ENCODE results near the gene DOCK3.
"Not testable (repeated sequence)": the region's sequence is repeated elsewhere in the genome, so short reads cannot be mapped to it uniquely, and the experiment has no call there.

Gene DOCK3

GRCh38 chr3:51307945-51308607, 633.3 kb downstream of the DOCK3 start:
- DNase-seq (ENCODE audit: low spot score): not testable (repeated sequence)

DNA sequence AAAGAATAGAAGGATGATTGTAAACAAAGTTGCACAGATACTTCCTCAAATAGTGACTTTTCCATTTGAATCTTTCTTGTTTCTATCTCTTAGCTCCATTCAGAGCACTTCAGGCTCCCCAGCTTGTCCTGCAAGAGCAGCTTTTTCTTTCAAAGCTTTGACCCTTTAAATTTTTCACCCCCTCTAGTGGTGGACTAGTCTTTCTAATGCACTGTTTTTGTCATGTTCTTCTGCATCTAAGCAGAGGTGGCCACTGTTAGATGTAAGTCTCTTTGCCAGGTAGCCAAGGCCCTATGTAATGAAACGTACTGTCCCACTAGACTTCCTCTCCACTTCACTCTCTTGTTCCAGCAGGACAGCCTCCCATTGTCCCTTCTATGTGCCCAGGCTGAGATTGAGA, 636.3 kb downstream of the DOCK3 start:
- no peak for DNase-seq (ENCODE audit: low spot score)

- DNase-seq (ENCODE audit: low spot score): no peak
Observed at GRCh38 chr3:51328206-51328605, 653.5 kb downstream of the DOCK3 start.

- DNase-seq (ENCODE audit: low spot score): no peak
Observed at GRCh38 chr3:51330046-51330445, 655.3 kb downstream of the DOCK3 start.

- no peak for DNase-seq (ENCODE audit: low spot score)
Observed at GRCh38 chr3:51332156-51332555, 657.4 kb downstream of the DOCK3 start.

GRCh38 chr3:51333021-51333420, 658.3 kb downstream of the DOCK3 start:
- DNase-seq (ENCODE audit: low spot score): no peak

GRCh38 chr3:51336261-51336660, 661.5 kb downstream of the DOCK3 start:
- DNase-seq (ENCODE audit: low spot score): no peak

DNA sequence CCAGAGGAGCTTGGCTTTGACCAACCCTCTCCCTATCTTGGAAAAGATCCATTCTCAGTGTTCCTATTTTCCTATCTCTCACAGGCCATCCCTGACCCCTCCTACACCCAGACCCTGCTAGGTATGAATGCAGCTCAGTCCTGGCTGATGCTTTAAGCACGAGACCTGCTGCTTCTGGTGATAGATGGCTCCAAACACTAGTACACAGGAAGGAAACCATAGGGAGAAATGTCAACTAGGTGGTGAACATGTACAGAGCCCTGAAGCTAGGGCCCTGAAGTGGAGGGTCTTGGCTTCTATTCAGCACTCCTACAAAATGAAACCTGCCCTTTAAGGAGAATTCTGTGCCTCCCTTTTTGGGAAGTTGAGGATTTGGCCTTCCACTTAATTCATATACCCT, 662.9 kb downstream of the DOCK3 start:
- no peak for DNase-seq (ENCODE audit: low spot score)

DNA sequence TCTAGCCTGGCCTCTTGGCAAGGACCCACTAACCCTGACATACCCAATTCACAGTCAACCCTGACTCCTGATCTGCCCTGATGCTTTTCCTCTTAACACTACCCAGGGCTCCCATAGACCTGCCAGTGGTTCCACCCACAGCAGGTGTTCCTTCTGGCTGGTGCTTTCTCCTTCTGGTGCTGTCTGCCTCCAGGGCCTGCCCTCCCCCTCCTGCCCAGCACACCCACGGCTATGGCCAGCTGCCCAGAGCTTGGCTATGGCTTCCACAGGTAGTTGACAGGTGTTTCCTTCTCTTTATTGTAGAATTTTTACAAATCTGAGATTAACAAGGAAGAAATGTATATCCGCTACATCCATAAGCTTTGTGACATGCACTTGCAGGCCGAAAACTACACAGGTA, 663.9 kb downstream of the DOCK3 start:
- no peak for DNase-seq (ENCODE audit: low spot score)

DNA sequence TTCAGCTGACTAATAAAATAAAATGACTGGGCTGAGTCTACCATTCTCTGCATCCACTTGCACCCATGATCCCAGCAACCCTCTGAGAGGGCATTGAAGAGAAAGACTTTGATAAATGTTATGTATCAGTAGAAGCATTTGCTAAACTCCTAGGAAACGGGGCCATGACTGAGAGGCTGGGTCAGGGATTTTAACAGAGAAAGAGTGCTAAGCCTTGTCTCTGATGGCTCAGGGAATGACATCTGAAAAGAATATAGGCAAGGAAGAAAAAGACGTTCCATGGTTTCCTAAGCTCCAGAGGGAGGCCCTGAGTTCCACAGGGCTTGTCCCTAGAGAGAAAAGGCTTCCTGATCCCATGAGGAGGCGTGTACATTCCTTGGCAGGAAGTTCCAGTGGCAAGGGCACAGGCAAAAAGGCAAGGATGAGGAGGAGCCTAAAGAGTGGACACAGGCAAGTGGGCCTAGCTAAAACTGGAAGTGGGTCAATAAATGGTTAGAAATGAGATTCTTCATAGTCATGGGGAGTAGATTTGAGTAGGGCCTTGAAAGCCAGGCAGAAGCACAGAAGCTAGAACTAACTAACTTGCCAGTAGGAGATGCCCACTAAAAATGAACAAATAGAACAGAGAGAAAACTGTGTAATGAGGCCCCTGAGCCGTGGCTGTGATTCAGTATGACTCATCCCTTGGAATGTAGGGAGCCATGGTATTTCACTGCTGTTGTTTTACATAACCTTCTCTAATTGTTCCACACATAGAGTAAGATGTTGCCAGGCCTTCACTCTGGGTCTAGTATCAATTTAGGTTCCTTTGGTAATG, 665.5 kb downstream of the DOCK3 start:
- DNase-seq (ENCODE audit: low spot score): peak; percentile 38

DNA sequence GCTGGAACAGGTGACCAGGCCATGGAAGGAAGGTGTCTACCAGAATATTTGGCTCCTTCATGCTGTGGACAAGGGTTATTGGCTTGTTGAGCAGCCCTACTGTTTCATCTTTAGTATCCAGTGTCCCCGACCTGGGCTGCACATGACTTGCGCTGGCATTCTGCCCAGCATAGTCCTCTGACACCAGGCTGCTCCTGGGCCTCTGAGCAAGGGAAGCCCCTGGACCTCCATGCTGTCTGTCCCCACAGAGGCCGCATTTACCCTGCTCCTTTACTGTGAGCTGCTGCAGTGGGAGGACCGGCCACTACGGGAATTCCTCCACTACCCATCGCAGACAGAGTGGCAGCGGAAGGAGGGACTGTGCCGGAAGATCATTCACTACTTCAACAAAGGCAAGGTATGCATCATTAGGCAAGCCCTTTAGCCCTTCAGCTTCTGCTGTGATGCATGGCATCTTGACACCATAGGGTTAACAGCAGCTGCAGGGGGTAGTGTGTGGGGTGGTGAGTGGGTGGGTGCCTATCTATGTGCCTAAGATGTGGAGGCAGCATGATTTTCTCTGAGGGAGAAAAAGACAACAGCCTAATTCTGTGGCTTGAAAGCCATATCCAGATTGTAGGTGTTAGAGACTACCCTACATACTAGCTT, 666.4 kb downstream of the DOCK3 start:
- DNase-seq (ENCODE audit: low spot score): peak; percentile 12

DNA sequence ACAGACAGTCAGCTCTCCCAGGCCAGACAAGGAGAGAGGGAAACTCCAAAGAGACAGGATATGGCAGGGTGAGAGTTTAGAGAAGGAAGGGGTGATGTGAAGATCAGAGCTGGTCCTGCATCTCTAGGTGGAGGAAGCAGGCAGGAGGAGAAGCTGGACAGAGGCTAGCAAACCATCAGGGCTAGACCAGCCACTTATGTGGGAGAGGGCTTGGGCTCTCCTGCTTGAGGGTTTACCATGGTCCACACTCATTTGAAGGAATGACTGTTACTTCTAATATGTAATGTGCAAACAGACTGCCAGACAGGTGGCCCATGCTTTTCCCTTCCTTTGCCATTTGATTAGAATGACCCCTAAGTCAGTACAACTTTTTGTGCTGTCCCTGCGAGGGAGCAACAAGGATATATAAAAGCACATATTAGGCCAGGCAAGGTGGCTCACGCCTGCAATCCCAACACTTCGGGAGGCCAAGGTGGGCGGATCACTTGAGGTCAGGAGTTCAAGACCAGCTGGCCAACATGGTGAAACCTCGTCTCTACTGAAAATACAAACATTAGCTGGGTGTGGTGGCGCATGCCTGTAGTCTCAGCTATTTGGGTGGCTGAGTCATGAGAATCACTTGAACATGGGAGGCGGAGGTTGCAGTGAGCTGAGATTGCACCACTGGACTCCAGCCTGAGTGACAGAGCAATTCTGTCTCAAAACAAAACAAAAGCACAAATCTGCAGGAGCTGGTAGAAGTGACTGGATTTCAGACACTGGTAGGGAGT, 669.4 kb downstream of the DOCK3 start:
- no peak for DNase-seq (ENCODE audit: low spot score)

- DNase-seq (ENCODE audit: low spot score): no peak
Observed at GRCh38 chr3:51350751-51351150, 676.0 kb downstream of the DOCK3 start.

GRCh38 chr3:51353131-51353530, 678.4 kb downstream of the DOCK3 start:
- no peak for DNase-seq (ENCODE audit: low spot score)

DNA sequence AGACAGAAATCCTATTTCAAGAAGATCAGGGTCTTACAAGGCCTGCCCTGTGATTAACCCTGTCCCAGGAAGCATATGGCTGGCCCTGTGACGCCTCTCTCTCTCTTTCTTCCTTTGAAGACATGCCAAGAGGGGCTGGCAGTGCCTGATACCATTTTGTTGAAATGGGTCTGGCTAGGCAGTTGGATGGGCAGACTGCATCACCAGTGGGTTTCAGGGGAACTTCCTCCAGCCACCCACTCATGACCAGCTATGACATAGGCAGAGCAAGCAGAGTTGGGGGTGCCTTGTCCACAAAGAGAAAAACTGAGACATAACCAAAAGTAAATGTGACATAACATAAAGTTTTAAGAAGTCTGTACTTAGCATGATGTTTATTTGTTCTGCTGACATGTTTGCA, 679.0 kb downstream of the DOCK3 start:
- no peak for DNase-seq (ENCODE audit: low spot score)

DNA sequence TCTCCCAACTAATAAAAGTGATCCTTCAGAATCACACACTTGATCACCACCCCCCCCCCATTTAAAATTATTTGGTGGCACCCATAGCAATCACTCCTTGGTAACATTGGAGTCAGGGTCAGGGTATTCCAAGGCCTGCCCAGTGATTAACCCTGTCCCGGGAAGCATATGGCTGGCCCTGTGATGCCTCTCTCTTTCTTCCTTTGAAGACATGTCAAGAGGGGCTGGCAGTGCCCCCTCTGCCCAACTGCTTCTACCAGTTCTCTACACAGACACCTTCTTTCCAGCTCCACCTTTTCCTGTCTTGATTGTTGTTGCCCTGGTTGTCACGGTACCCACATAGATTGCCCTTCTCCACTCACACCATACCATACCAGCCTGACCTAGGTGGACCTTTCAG, 679.4 kb downstream of the DOCK3 start:
- no peak for DNase-seq (ENCODE audit: low spot score)

DNA sequence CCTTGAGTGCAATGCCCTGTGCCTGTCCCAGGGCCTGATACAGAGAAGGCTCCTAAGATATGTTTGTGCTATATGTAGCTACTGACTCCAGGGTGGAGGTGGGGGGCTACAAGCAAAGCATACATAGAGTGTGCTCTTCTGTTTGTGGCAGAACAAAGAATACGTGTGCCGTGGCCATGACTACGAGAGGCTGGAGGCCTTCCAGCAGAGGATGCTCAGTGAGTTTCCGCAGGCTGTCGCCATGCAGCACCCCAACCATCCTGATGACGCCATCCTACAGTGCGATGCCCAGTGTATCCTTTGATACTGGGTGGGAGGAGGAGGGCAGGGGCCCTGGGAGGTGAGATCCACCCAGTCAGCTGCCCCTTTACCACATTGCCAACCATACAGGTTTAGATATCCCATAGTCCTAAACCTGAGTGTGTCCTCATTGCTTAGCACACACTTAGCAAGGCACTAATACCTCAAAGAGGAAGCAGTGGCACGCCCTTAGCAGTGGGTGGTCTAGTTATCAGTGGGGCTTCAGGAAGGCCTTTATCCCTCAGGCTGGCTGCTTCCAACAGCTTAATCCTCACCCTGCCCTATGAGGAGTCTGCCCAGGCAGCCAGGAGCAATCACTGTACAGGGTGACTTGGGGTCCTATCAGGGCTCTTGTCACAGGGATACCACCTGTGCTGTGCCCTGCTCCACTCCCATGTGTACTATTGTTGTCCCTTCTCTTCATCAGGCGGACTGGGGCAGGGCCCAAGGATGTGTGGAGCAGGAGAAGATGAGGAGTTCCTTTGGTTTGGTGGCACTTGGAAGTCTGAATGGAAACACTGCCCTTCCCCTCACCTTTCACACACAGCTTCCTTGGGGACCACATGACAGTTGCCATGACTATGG, 680.2 kb downstream of the DOCK3 start:
- DNase-seq (ENCODE audit: low spot score): no peak

- no peak for DNase-seq (ENCODE audit: low spot score)
Observed at GRCh38 chr3:51355891-51356578, 681.3 kb downstream of the DOCK3 start.

- no peak for DNase-seq (ENCODE audit: low spot score)
Observed at GRCh38 chr3:51357856-51358255, 683.1 kb downstream of the DOCK3 start.

- no peak for DNase-seq (ENCODE audit: low spot score)
Observed at GRCh38 chr3:51358981-51359380, 684.3 kb downstream of the DOCK3 start.

DNA sequence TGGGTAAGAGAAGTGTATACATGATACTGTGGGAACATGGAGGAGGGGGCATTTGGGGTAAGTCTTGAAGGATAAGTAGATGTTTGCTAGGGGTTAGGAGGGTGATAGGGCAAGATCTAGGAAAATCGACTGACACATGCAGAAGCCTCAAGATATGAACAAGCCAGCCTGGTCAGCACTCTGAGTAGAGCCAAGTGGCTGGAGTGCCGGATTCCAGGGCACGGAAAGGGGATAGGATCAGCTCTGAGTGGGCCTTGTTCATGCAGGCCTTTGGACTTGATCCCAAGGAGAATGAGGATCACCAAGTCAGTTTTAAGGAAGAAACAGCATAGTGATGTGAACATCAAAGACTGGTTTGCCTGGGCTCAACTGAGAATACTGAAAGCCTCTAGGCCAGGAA, 686.1 kb downstream of the DOCK3 start:
- no peak for DNase-seq (ENCODE audit: low spot score)

All from putamen (tissue), 1 donor.